HCT116 (cell line): ENCODE results near the gene KCNK4. TPM values are rescaled to one million over a fixed set of nuclear protein-coding genes. Genes with fewer than 3 reads are reported as not detected.

Experiments used
- ATAC-seq: fragments of 200-7000 bp; cut with Tn5 transposase; 2 replicates; pipeline ENCODE4 v1.9.1; 2020; ENCODE audit warnings: mild to moderate bottlenecking, moderate library complexity
- BruUV-seq: library from RNA; stranded (reverse); fragments of 400-500 nt; replicated peaks from 2 replicates; lab custom pipeline; 2021; lab: Mats Ljungman, UMichigan
- CTCF ChIA-PET: fragments of 300-600 bp; sonication (Branson Sonifier 250); formaldehyde crosslinking; loops from one replicate; lab custom pipeline; 2021; ENCODE audit warnings: antibody characterized with exemption; lab: Charles Lee
- POLR2A ChIA-PET: fragments of 300-600, 350-600 bp; sonication (Branson Sonifier 250); formaldehyde crosslinking; loops from one replicate; lab custom pipeline; 2021; ENCODE audit warnings: antibody characterized with exemption; lab: Charles Lee
- RAD21 ChIA-PET, 2 experiments: fragments of 300-600 bp; sonication (Branson Sonifier 250); formaldehyde crosslinking; loops; one replicate each; lab custom pipeline; 2023; ENCODE audit warnings: low total read pairs in 2 of 2; ENCODE audit not compliant: uncharacterized antibody in 2 of 2, unreplicated experiment in 2 of 2, low non-redundant PET in 1 of 2; lab: Charles Lee
- DNase-seq: peaks from one replicate; pipeline ENCODE4 v3.0.0-alpha.2; 2010; ENCODE audit warnings: low read depth, low spot score
- H2AFZ ChIP-seq: fragments of 200-600 bp; shearing (Covaris generic), sonication (generic); 2 replicates; pipeline ENCODE4 v1.6.1; 2017; ENCODE audit warnings: low read depth, mixed run types, mixed read lengths, antibody characterized with exemption, low read length; ENCODE audit not compliant: poor library complexity, severe bottlenecking
- H3K27ac ChIP-seq: 2 replicates; pipeline ENCODE4 v1.5.1; 2012; ENCODE audit warnings: low read depth, low read length
- H3K27me3 ChIP-seq: fragments of 200-600 bp; sonication (generic); 2 replicates; pipeline ENCODE4 v1.6.1; 2016; ENCODE audit warnings: mixed run types, low read length, mixed read lengths; ENCODE audit not compliant: insufficient read depth
- H3K36me3 ChIP-seq, 2 experiments: fragments of 200-500 bp in 1 of 2; fragments of 200-600 bp in 1 of 2; sonication (Bioruptor generic) in 1 of 2; sonication (generic) in 1 of 2; 2 replicates each; pipeline versions ENCODE4 v1.5.1 to v1.6.1; 2014 to 2016; ENCODE audit warnings: low read length in 2 of 2, inconsistent platforms in 1 of 2, mixed read lengths in 1 of 2, mixed run types in 1 of 2; ENCODE audit not compliant: insufficient read depth in 2 of 2, control insufficient read depth in 1 of 2
- H3K4me1 ChIP-seq, 2 experiments: fragments of 200-600 bp in 1 of 2; sonication (generic) in 1 of 2; 2 replicates each; pipeline versions ENCODE4 v1.5.1 to v1.6.1; 2012 to 2017; ENCODE audit warnings: low read length in 2 of 2, inconsistent platforms in 1 of 2, mild to moderate bottlenecking in 1 of 2, mixed read lengths in 1 of 2, mixed run types in 1 of 2, moderate library complexity in 1 of 2; ENCODE audit not compliant: insufficient read depth in 2 of 2, control insufficient read depth in 1 of 2
- H3K4me2 ChIP-seq: fragments of 200-600 bp; sonication (generic); 2 replicates; pipeline ENCODE4 v1.6.1; 2017; ENCODE audit warnings: mixed run types, low read length, mixed read lengths
- H3K4me3 ChIP-seq, 2 experiments: fragments of 200-600 bp in 1 of 2; sonication (generic) in 1 of 2; replicated peaks in 1 of 2; 2 replicates each; pipeline ENCODE4 v1.5.1; 2011 to 2016; ENCODE audit warnings: low read length in 2 of 2, control low read depth in 1 of 2, low read depth in 1 of 2, mild to moderate bottlenecking in 1 of 2, mixed read lengths in 1 of 2, mixed run types in 1 of 2
- H3K79me2 ChIP-seq: fragments of 200-600 bp; sonication (generic); 2 replicates; pipeline ENCODE4 v1.6.1; 2017; ENCODE audit warnings: mild to moderate bottlenecking, mixed run types, low read length, moderate library complexity, mixed read lengths; ENCODE audit not compliant: insufficient read depth
- H3K9ac ChIP-seq: fragments of 200-600 bp; sonication (generic); 2 replicates; pipeline ENCODE4 v1.6.1; 2016; ENCODE audit warnings: low read length, mixed read lengths
- H3K9me2 ChIP-seq: fragments of 200-600 bp; sonication (generic), shearing (Covaris generic); 2 replicates; pipeline ENCODE4 v1.6.1; 2017; ENCODE audit warnings: mixed run types, mild to moderate bottlenecking, moderate library complexity; ENCODE audit not compliant: insufficient read depth
- H3K9me3 ChIP-seq, 2 experiments: fragments of 200-500 bp in 1 of 2; fragments of 200-600 bp in 1 of 2; sonication (Bioruptor generic) in 1 of 2; sonication (generic) in 1 of 2; 2 replicates each; pipeline ENCODE4 v1.6.1; 2014 to 2017; ENCODE audit warnings: low read length in 2 of 2, mixed read lengths in 2 of 2, inconsistent platforms in 1 of 2, low read depth in 1 of 2, mild to moderate bottlenecking in 1 of 2, mixed run types in 1 of 2, moderate library complexity in 1 of 2; ENCODE audit not compliant: control insufficient read depth in 1 of 2, insufficient read depth in 1 of 2
- H4K20me1 ChIP-seq: fragments of 200-600 bp; sonication (generic), shearing (Covaris generic); 2 replicates; pipeline ENCODE4 v1.6.1; 2017; ENCODE audit warnings: mixed run types, mild to moderate bottlenecking, moderate library complexity; ENCODE audit not compliant: insufficient read depth
- CTCF ChIP-seq, 3 experiments: fragments of 200-600 bp in 1 of 3; sonication (generic) in 1 of 3; IDR thresholded peaks in 2 of 3; conservative IDR thresholded peaks in 1 of 3; 2 replicates each; pipeline ENCODE4 v1.5.1; 2012 to 2017; ENCODE audit warnings: low read depth in 2 of 3, low read length in 2 of 3, antibody characterized with exemption in 1 of 3, borderline replicate concordance in 1 of 3, control low read depth in 1 of 3, mild to moderate bottlenecking in 1 of 3, mixed read lengths in 1 of 3, mixed run types in 1 of 3, moderate library complexity in 1 of 3; ENCODE audit not compliant: insufficient read depth in 1 of 3
- EGR1 ChIP-seq: IDR thresholded peaks from 2 replicates; pipeline ENCODE4 v1.6.1; 2012; ENCODE audit warnings: low read depth
- intact Hi-C: fragments of 100-400 bp; cut with micrococcal nuclease; formaldehyde crosslinking; loops from 2 replicates; pipeline ENCODE4 v1.10.0; 2022
- total RNA-seq: library from RNA; stranded (reverse); gene quantifications from one replicate; pipeline ENCODE4 v1.2.1, GENCODE V29; 2021; ENCODE audit not compliant: unreplicated experiment

KCNK4 gene
- total RNA-seq, 1 experiment from 2014 or later = not detected

GRCh38 chr11:64314805-64315561 is 23.9 kb downstream of the KCNK4 start:
- no peaks in the 10 kb centered on the region for H3K9me2 ChIP-seq
- ChIA-PET CTCF (interaction anchor here (1.9 kb wide), 1 partner anchor 41 kb away, joined by 5 read pairs; no protein-coding TSS in a partner anchor), POLR2A (interaction anchor here (1.0 to 2.0 kb wide), 2 partner anchors 10 to 17 kb away, joined by 5 to 6 read pairs; no protein-coding TSS in a partner anchor), RAD21 (no interaction called here)
- H3K27ac ChIP-seq = peak overlapping the region; percentile 83; the same call in 1 of the 2 replicates
- H3K4me1 ChIP-seq = peaks cover 13 to 38% of the 10 kb centered on the region in 2 experiments; a peak in 3 of 4 replicates
- H3K27me3 ChIP-seq = no peaks in the 10 kb centered on the region
- ATAC-seq (no peak), DNase-seq (no peak)
- H2AFZ ChIP-seq = no peak overlapping the region
- no peaks in the 10 kb centered on the region for H3K9me3 ChIP-seq
- TF ChIP-seq CTCF (IDR thresholded peaks at IDR 0.05 in 2 of 3, conservative IDR thresholded peaks at IDR 0.05 in 1 of 3; ENCODE audit: borderline replicate concordance in 1 of 3, insufficient read depth in 1 of 3, low read depth in 2 of 3, low read length in 2 of 3) = peak in 1 of 3 experiments; percentile 26; a peak in 1 of 6 replicates
- no peak for TF ChIP-seq EGR1
- intact Hi-C loops = no loop called here
- no TSS peak for BruUV-seq
- no peak overlapping the region for H3K4me2 ChIP-seq
- peaks cover 0 to 23% of the 10 kb centered on the region in 2 experiments; a peak in 2 of 4 replicates for H3K36me3 ChIP-seq
- no peaks in the 10 kb centered on the region for H4K20me1 ChIP-seq
- no peak overlapping the region for H3K9ac ChIP-seq
- H3K4me3 ChIP-seq = no peak overlapping the region
- peaks cover 44% of the 10 kb centered on the region for H3K79me2 ChIP-seq
